SK-N-SH treated with all-trans-retinoic acid at 6 μM for 48 hours (cell line): Measurements from ENCODE around the gene RAG1.

Source experiments
- ATAC-seq: fragments of 200-7000 bp; cut with Tn5 transposase; 3 replicates; pipeline ENCODE4 v1.9.1; 2020; ENCODE audit warnings: mild to moderate bottlenecking, moderate library complexity
- ARNTL ChIP-seq: fragments of 450-650 bp; formaldehyde crosslinking; IDR thresholded peaks from 2 replicates; pipeline ENCODE4 v1.5.0; 2020; ENCODE audit warnings: low read depth, mild to moderate bottlenecking, moderate library complexity, borderline replicate concordance
- BACH2 ChIP-seq: fragments of 250-450 bp; sonication (Bioruptor Pico); IDR thresholded peaks from 2 replicates; pipeline ENCODE4 v1.9.0; 2021; ENCODE audit warnings: mild to moderate bottlenecking, borderline replicate concordance
- CSDC2 ChIP-seq: fragments of 250-450 bp; sonication (Bioruptor Pico); IDR thresholded peaks from 2 replicates; pipeline ENCODE4 v1.5.0; 2020; ENCODE audit warnings: mild to moderate bottlenecking, moderate library complexity
- ESRRG ChIP-seq: fragments of 250-450 bp; sonication (Bioruptor Pico); IDR thresholded peaks from 2 replicates; pipeline ENCODE4 v1.6.1; 2021; ENCODE audit warnings: mild to moderate bottlenecking
- GLIS3 ChIP-seq: fragments of 250-450 bp; sonication (Bioruptor Pico); IDR thresholded peaks from 2 replicates; pipeline ENCODE4 v1.5.0; 2020; ENCODE audit warnings: mild to moderate bottlenecking, moderate library complexity
- ISL1 ChIP-seq: fragments of 250-450 bp; sonication (Bioruptor Pico); IDR thresholded peaks from 2 replicates; pipeline ENCODE4 v2.1.2; 2022; ENCODE audit warnings: mild to moderate bottlenecking, moderate library complexity
- PPARA ChIP-seq: fragments of 250-450 bp; sonication (Bioruptor Pico); IDR thresholded peaks from 2 replicates; pipeline ENCODE4 v1.5.0; 2020; ENCODE audit warnings: mild to moderate bottlenecking, borderline replicate concordance
- RARB ChIP-seq: fragments of 250-450 bp; sonication (Bioruptor Pico); IDR thresholded peaks from 2 replicates; pipeline ENCODE4 v1.8.0; 2021; ENCODE audit warnings: mild to moderate bottlenecking, moderate library complexity
- SNAI2 ChIP-seq: fragments of 250-450 bp; sonication (Bioruptor Pico); IDR thresholded peaks from 2 replicates; pipeline ENCODE4 v1.5.0; 2020; ENCODE audit warnings: mild to moderate bottlenecking, moderate library complexity
- TCF4 ChIP-seq: fragments of 250-450 bp; sonication (Bioruptor Pico); IDR thresholded peaks from 2 replicates; pipeline ENCODE4 v1.8.0; 2021; ENCODE audit warnings: mild to moderate bottlenecking, moderate library complexity, borderline replicate concordance
- TOX ChIP-seq: fragments of 250-450 bp; sonication (Bioruptor Pico); IDR thresholded peaks from 2 replicates; pipeline ENCODE4 v1.8.0; 2021; ENCODE audit warnings: mild to moderate bottlenecking, moderate library complexity, borderline replicate concordance
- ZC3H10 ChIP-seq: fragments of 250-450 bp; sonication (Bioruptor Pico); IDR thresholded peaks from 2 replicates; pipeline ENCODE4 v1.5.1; 2021; ENCODE audit warnings: mild to moderate bottlenecking, moderate library complexity
- ZFP3 ChIP-seq: fragments of 250-450 bp; sonication (Bioruptor Pico); IDR thresholded peaks from 2 replicates; pipeline ENCODE4 v1.5.0; 2020; ENCODE audit warnings: mild to moderate bottlenecking, moderate library complexity
- ZFP30 ChIP-seq: fragments of 450-650 bp; formaldehyde crosslinking; IDR thresholded peaks from 2 replicates; pipeline ENCODE4 v1.5.0; 2022; ENCODE audit warnings: mild to moderate bottlenecking, moderate library complexity
- ZNF565 ChIP-seq: fragments of 450-650 bp; formaldehyde crosslinking; conservative IDR thresholded peaks from 2 replicates; pipeline ENCODE4 v1.5.0; 2020; ENCODE audit warnings: low read depth, mild to moderate bottlenecking, moderate library complexity
- ZNF70 ChIP-seq: fragments of 450-650 bp; formaldehyde crosslinking; IDR thresholded peaks from 2 replicates; pipeline ENCODE4 v1.5.0; 2020; ENCODE audit warnings: mild to moderate bottlenecking, moderate library complexity
- TF ChIP-seq, protein P1 (sequence below): fragments of 250-450 bp; sonication (Bioruptor Pico); IDR thresholded peaks from 2 replicates; pipeline ENCODE4 v1.5.1; 2021; ENCODE audit warnings: mild to moderate bottlenecking, moderate library complexity
- TF ChIP-seq, protein P2 (sequence below): fragments of 250-450 bp; sonication (Bioruptor Pico); IDR thresholded peaks from 2 replicates; pipeline ENCODE4 v1.5.1; 2020; ENCODE audit warnings: low read depth, mild to moderate bottlenecking, moderate library complexity
- TF ChIP-seq, protein P3 (sequence below): fragments of 250-450 bp; sonication (Bioruptor Pico); IDR thresholded peaks from 2 replicates; pipeline ENCODE4 v1.8.0; 2021; ENCODE audit warnings: low read depth, mild to moderate bottlenecking, moderate library complexity, borderline replicate concordance
- TF ChIP-seq, protein P4 (sequence below): fragments of 250-450 bp; sonication (Bioruptor Pico); IDR thresholded peaks from 2 replicates; pipeline ENCODE4 v1.5.0; 2020; ENCODE audit warnings: mild to moderate bottlenecking, moderate library complexity

The RAG1 gene

DNA sequence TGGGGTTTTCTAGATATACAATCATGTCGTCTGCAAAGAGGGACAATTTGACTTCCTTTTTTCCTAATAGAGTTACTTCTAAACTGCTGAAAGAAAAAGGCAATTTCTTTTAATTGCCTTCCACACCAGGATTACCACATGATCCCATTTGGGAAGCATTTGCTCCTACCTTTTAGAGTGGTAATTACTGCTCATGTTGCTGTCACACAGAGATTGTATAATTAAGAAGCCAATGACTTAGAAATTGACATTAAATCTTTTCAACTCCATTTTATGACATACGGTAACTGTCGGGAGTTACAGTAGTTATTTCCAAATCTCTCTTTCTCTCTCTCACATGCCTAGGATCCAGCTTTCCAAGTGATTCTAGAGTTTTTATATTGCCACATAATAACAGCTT lies 48.0 kb downstream of the RAG1 start:
- ATAC-seq: no peak
- no peak for TF ChIP-seq ZNF70 (CRISPR knock-in tag)
- TF ChIP-seq, protein P1, sequence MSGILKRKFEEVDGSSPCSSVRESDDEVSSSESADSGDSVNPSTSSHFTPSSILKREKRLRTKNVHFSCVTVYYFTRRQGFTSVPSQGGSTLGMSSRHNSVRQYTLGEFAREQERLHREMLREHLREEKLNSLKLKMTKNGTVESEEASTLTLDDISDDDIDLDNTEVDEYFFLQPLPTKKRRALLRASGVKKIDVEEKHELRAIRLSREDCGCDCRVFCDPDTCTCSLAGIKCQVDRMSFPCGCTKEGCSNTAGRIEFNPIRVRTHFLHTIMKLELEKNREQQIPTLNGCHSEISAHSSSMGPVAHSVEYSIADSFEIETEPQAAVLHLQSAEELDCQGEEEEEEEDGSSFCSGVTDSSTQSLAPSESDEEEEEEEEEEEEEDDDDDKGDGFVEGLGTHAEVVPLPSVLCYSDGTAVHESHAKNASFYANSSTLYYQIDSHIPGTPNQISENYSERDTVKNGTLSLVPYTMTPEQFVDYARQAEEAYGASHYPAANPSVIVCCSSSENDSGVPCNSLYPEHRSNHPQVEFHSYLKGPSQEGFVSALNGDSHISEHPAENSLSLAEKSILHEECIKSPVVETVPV (CRISPR knock-in tag): no peak
- TF ChIP-seq CSDC2 (CRISPR knock-in tag): no peak
- no peak for TF ChIP-seq ISL1 (CRISPR knock-in tag)
- TF ChIP-seq, protein P2, sequence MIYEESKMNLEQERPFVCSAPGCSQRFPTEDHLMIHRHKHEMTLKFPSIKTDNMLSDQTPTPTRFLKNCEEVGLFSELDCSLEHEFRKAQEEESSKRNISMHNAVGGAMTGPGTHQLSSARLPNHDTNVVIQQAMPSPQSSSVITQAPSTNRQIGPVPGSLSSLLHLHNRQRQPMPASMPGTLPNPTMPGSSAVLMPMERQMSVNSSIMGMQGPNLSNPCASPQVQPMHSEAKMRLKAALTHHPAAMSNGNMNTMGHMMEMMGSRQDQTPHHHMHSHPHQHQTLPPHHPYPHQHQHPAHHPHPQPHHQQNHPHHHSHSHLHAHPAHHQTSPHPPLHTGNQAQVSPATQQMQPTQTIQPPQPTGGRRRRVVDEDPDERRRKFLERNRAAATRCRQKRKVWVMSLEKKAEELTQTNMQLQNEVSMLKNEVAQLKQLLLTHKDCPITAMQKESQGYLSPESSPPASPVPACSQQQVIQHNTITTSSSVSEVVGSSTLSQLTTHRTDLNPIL (CRISPR knock-in tag): no peak
- no peak for TF ChIP-seq TCF4
- TF ChIP-seq SNAI2 (CRISPR knock-in tag): no peak
- no peak for TF ChIP-seq RARB (CRISPR knock-in tag)
- TF ChIP-seq ZFP3: no peak
- TF ChIP-seq, protein P3, sequence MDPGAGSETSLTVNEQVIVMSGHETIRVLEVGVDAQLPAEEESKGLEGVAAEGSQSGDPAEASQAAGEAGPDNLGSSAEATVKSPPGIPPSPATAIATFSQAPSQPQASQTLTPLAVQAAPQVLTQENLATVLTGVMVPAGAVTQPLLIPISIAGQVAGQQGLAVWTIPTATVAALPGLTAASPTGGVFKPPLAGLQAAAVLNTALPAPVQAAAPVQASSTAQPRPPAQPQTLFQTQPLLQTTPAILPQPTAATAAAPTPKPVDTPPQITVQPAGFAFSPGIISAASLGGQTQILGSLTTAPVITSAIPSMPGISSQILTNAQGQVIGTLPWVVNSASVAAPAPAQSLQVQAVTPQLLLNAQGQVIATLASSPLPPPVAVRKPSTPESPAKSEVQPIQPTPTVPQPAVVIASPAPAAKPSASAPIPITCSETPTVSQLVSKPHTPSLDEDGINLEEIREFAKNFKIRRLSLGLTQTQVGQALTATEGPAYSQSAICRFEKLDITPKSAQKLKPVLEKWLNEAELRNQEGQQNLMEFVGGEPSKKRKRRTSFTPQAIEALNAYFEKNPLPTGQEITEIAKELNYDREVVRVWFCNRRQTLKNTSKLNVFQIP: no peak
- TF ChIP-seq BACH2 (CRISPR knock-in tag): no peak

DNA sequence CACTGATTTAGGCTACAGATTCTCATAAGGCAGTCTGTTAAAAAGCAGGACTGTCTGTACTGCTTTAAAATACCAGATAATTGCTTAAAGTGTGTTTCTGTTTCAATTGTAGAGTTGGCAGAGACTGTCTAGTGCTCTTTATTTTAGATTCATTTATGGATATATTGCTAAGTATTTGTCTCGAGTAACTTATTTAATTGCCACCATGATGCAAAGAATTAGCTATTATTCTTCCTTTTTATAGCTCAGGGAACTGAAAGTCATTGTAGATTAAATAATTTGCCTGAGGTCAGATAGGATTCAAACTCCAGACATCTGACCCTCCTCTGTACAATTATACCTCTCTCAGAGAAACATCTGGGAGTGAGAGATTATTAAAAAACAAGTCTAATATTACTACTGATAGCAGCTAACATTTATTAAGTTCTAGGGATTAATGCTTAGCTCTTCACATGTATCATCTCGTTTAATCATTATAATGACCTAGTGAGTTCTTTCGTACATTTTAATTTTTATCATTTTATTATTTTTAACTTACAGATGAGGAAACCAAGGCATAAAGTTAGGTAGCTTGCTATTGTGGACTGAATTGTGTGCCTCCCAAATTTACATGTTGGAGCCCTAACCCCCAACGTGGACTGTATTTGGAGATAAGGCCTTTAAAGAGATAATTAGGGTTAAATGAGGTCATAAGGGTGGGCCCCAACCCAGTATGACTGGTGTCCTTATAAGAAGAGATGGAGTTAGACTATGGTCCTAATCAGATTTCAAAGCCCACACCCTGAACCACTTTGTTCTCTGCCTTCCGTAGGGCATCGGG lies 49.9 kb downstream of the RAG1 start:
- 0 out of 2 replicates have a peak, but pooled peaks have one; percentile 10 for TF ChIP-seq ISL1 (CRISPR knock-in tag)
- no peak for TF ChIP-seq ZFP30 (CRISPR knock-in tag)
- no peak for TF ChIP-seq ZFP3
- TF ChIP-seq CSDC2 (CRISPR knock-in tag): no peak
- TF ChIP-seq ZNF70 (CRISPR knock-in tag): 0 out of 2 replicates have a peak, but pooled peaks have one; percentile 5
- 0 out of 2 replicates have a peak, but pooled peaks have one; percentile 7 for TF ChIP-seq GLIS3 (CRISPR knock-in tag)
- TF ChIP-seq ZC3H10 (CRISPR knock-in tag): no peak
- no peak for TF ChIP-seq RARB (CRISPR knock-in tag)
- TF ChIP-seq PPARA: no peak
- no peak for TF ChIP-seq ZNF565 (CRISPR knock-in tag)
- TF ChIP-seq, protein P2 (CRISPR knock-in tag): no peak
- peak; percentile 80 for TF ChIP-seq TCF4
- TF ChIP-seq ESRRG (CRISPR knock-in tag): no peak
- TF ChIP-seq ARNTL (CRISPR knock-in tag): no peak
- TF ChIP-seq SNAI2 (CRISPR knock-in tag): 0 out of 2 replicates have a peak, but pooled peaks have one; percentile 8
- 0 out of 2 replicates have a peak, but pooled peaks have one; percentile 41 for TF ChIP-seq BACH2 (CRISPR knock-in tag)
- TF ChIP-seq, protein P4, sequence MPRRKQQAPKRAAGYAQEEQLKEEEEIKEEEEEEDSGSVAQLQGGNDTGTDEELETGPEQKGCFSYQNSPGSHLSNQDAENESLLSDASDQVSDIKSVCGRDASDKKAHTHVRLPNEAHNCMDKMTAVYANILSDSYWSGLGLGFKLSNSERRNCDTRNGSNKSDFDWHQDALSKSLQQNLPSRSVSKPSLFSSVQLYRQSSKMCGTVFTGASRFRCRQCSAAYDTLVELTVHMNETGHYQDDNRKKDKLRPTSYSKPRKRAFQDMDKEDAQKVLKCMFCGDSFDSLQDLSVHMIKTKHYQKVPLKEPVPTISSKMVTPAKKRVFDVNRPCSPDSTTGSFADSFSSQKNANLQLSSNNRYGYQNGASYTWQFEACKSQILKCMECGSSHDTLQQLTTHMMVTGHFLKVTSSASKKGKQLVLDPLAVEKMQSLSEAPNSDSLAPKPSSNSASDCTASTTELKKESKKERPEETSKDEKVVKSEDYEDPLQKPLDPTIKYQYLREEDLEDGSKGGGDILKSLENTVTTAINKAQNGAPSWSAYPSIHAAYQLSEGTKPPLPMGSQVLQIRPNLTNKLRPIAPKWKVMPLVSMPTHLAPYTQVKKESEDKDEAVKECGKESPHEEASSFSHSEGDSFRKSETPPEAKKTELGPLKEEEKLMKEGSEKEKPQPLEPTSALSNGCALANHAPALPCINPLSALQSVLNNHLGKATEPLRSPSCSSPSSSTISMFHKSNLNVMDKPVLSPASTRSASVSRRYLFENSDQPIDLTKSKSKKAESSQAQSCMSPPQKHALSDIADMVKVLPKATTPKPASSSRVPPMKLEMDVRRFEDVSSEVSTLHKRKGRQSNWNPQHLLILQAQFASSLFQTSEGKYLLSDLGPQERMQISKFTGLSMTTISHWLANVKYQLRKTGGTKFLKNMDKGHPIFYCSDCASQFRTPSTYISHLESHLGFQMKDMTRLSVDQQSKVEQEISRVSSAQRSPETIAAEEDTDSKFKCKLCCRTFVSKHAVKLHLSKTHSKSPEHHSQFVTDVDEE: peak; percentile 30; the same call in 1 of the 2 replicates
- TF ChIP-seq TOX (CRISPR knock-in tag): no peak
- no peak; the same call in 2 of the 3 replicates for ATAC-seq
